GM23338 (cell line): ENCODE results near the gene FPGS. TPM values are rescaled to one million over a fixed set of nuclear protein-coding genes. Genes with fewer than 3 reads are reported as not detected.

Experiments
- ATAC-seq: fragments of 200-7000 bp; cut with Tn5 transposase; 3 replicates; pipeline ENCODE4 v1.9.1; 2020
- DNase-seq: peaks from one replicate; pipeline ENCODE4 v3.0.0-alpha.2; 2015; ENCODE audit warnings: low spot score
- H2AFZ ChIP-seq: fragments of 200-600 bp; sonication (generic); 2 replicates; pipeline ENCODE4 v1.8.0; 2016; ENCODE audit warnings: antibody characterized with exemption, mild to moderate bottlenecking, moderate library complexity
- H3F3A ChIP-seq: fragments of 200-600 bp; sonication (generic); replicated peaks from 2 replicates; pipeline ENCODE4 v1.8.0; 2017; ENCODE audit warnings: antibody characterized with exemption, mixed run types, low read depth
- H3K27ac ChIP-seq: fragments of 200-600 bp; sonication (generic); 2 replicates; pipeline ENCODE4 v1.6.1; 2016; ENCODE audit warnings: low read depth
- H3K27me3 ChIP-seq: fragments of 200-600 bp; sonication (generic); 2 replicates; pipeline ENCODE4 v1.8.0; 2016; ENCODE audit warnings: mild to moderate bottlenecking, mixed run types, moderate library complexity; ENCODE audit not compliant: insufficient read depth
- H3K36me3 ChIP-seq: fragments of 200-600 bp; sonication (generic); 2 replicates; pipeline ENCODE4 v1.8.0; 2016; ENCODE audit warnings: mild to moderate bottlenecking; ENCODE audit not compliant: insufficient read depth
- H3K4me1 ChIP-seq: fragments of 200-600 bp; sonication (generic); 2 replicates; pipeline ENCODE4 v1.8.0; 2016; ENCODE audit warnings: mild to moderate bottlenecking, moderate library complexity; ENCODE audit not compliant: insufficient read depth
- H3K4me2 ChIP-seq: fragments of 200-600 bp; sonication (generic); 2 replicates; pipeline ENCODE4 v1.7.1; 2017; ENCODE audit warnings: mixed run types
- H3K4me3 ChIP-seq: fragments of 200-600 bp; sonication (generic); 2 replicates; pipeline ENCODE4 v1.6.1; 2016; ENCODE audit warnings: mixed run types
- H3K79me2 ChIP-seq: fragments of 200-600 bp; sonication (generic); replicated peaks from 2 replicates; pipeline ENCODE4 v1.8.0; 2017; ENCODE audit warnings: mild to moderate bottlenecking; ENCODE audit not compliant: insufficient read depth
- H3K9me2 ChIP-seq: fragments of 200-600 bp; sonication (generic); 2 replicates; pipeline ENCODE4 v1.8.0; 2017; ENCODE audit not compliant: insufficient read depth
- H4K20me1 ChIP-seq: fragments of 200-600 bp; sonication (generic); replicated peaks from 2 replicates; pipeline ENCODE4 v1.8.0; 2017; ENCODE audit warnings: mild to moderate bottlenecking; ENCODE audit not compliant: insufficient read depth
- H3K27ac Mint-ChIP-seq: 2 replicates; pipeline ENCODE4 v1.8.0; 2020; ENCODE audit warnings: inconsistent platforms, mild to moderate bottlenecking, moderate library complexity, mixed read lengths
- H3K27me3 Mint-ChIP-seq: 3 replicates; pipeline ENCODE4 v1.8.0; 2022; ENCODE audit warnings: low read depth, mild to moderate bottlenecking, moderate library complexity, mixed read lengths, inconsistent platforms; ENCODE audit not compliant: insufficient read depth, poor library complexity
- H3K36me3 Mint-ChIP-seq: 3 replicates; pipeline ENCODE4 v1.8.0; 2021; ENCODE audit warnings: low read depth, mild to moderate bottlenecking, inconsistent platforms, moderate library complexity, mixed read lengths
- H3K4me1 Mint-ChIP-seq: 3 replicates; pipeline ENCODE4 v1.8.0; 2020; ENCODE audit warnings: mild to moderate bottlenecking, inconsistent platforms, mixed read lengths
- H3K4me3 Mint-ChIP-seq: 3 replicates; pipeline ENCODE4 v1.8.0; 2021; ENCODE audit warnings: moderate library complexity, mild to moderate bottlenecking, inconsistent platforms, mixed read lengths
- H3K9me3 Mint-ChIP-seq: 3 replicates; pipeline ENCODE4 v1.8.0; 2020; ENCODE audit warnings: moderate library complexity, mild to moderate bottlenecking, inconsistent platforms, mixed read lengths
- CTCF ChIP-seq, 2 experiments: fragments of 200-600 bp in 1 of 2; sonication (generic) in 1 of 2; conservative IDR thresholded peaks; 2 replicates each; pipeline versions ENCODE4 v1.5.1 to v1.6.1; 2016 to 2017; ENCODE audit warnings: antibody characterized with exemption in 2 of 2, low read depth in 2 of 2, mild to moderate bottlenecking in 2 of 2, moderate library complexity in 1 of 2
- EZH2 ChIP-seq: fragments of 200-600 bp; sonication (generic); IDR thresholded peaks from one replicate; pipeline ENCODE4 v1.8.0; 2017; ENCODE audit warnings: antibody characterized with exemption, mild to moderate bottlenecking, low read depth; ENCODE audit not compliant: unreplicated experiment
- REST ChIP-seq: IDR thresholded peaks from one replicate; pipeline ENCODE4 v1.6.1; 2018; ENCODE audit warnings: antibody characterized with exemption; ENCODE audit not compliant: unreplicated experiment
- ZNF462 ChIP-seq: fragments of 250-450 bp; sonication (Bioruptor Pico); IDR thresholded peaks from 2 replicates; pipeline ENCODE4 v1.5.0; 2020; ENCODE audit warnings: mild to moderate bottlenecking, moderate library complexity
- polyA plus RNA-seq: library from polyadenylated mRNA; unstranded; fragments of >200 nt; fragmentation: Nextera tagmentation; extraction: Ambion mirVana; gene quantifications from 2 replicates; pipeline ENCODE4 v1.2.1, GENCODE V29; 2016
- total RNA-seq: library from RNA; depleted of rRNA; stranded (reverse); fragments of >200 nt; shearing (Covaris generic); gene quantifications from 2 replicates; pipeline ENCODE4 v1.2.3, GENCODE V29; 2014

The FPGS gene
- total and polyA plus RNA-seq, 2 experiments from 2014 or later, result 40.7 to 87.2 TPM

GRCh38 chr9:127796852-127797370 is 5.8 kb upstream of the FPGS start (continued):
- no peak for TF ChIP-seq REST

GRCh38 chr9:127801955-127802575 is 617 bp upstream of the FPGS start:
- Mint-ChIP-seq H3K4me1 (peaks cover 9% of the 10 kb centered on the region), H3K9me3 (no peaks in the 10 kb centered on the region), H3K27ac (peak overlapping the region; percentile 98), H3K36me3 (peaks cover 11% of the 10 kb centered on the region), H3K4me3 (peak overlapping the region; percentile 97), H3K27me3 (peaks cover 8% of the 10 kb centered on the region)
- no peaks in the 10 kb centered on the region for H3K9me2 ChIP-seq
- H3K4me3 ChIP-seq, result peak overlapping the region; percentile 93
- ATAC-seq, result peak; percentile 53
- peaks cover 18% of the 10 kb centered on the region for H3F3A ChIP-seq
- H3K4me2 ChIP-seq, result peak overlapping the region; percentile 91
- H3K79me2 ChIP-seq, result peaks cover 22% of the 10 kb centered on the region
- DNase-seq, result no peak
- no peaks in the 10 kb centered on the region for H3K36me3 ChIP-seq
- H3K27me3 ChIP-seq, result no peaks in the 10 kb centered on the region
- peaks cover 12% of the 10 kb centered on the region for H3K4me1 ChIP-seq
- TF ChIP-seq CTCF (conservative IDR thresholded peaks at IDR 0.05; ENCODE audit: low read depth in 2 of 2) (peak; percentile 37 to 47), EZH2 (no peak)
- peak overlapping the region; percentile 87; the same call in 1 of the 2 replicates for H2AFZ ChIP-seq
- H3K27ac ChIP-seq, result peak overlapping the region; percentile 80; the same call in 1 of the 2 replicates
- peaks cover 9% of the 10 kb centered on the region for H4K20me1 ChIP-seq

GRCh38 chr9:127803507-127804352 is 1.0 kb downstream of the FPGS start:
- no peak for TF ChIP-seq ZNF462 (CRISPR knock-in tag)
- Histone ChIP-seq H3K9me2 (no peaks in the 10 kb centered on the region), H3K4me2 (peak overlapping the region; percentile 91), H3K27me3 (no peaks in the 10 kb centered on the region), H2AFZ (no peak overlapping the region), H3K27ac (peak overlapping the region; percentile 84), H3K79me2 (peaks cover 22% of the 10 kb centered on the region), H3K4me3 (peak overlapping the region; percentile 93), H3K36me3 (no peaks in the 10 kb centered on the region), H3F3A (peaks cover 25% of the 10 kb centered on the region), H4K20me1 (peaks cover 10% of the 10 kb centered on the region), H3K4me1 (peaks cover 12% of the 10 kb centered on the region)
- ATAC-seq (peak; percentile 3), DNase-seq (peak; percentile 59)
- H3K4me1 Mint-ChIP-seq, result peaks cover 9% of the 10 kb centered on the region
- H3K27me3 Mint-ChIP-seq, result peaks cover 7% of the 10 kb centered on the region
- peaks cover 22% of the 10 kb centered on the region for H3K36me3 Mint-ChIP-seq
- H3K27ac Mint-ChIP-seq, result peak overlapping the region; percentile 98
- peak overlapping the region; percentile 97 for H3K4me3 Mint-ChIP-seq
- H3K9me3 Mint-ChIP-seq, result no peaks in the 10 kb centered on the region
